DOHH2 (cell line): ENCODE measurements around the gene AJAP1.

Source experiments
- H3F3A ChIP-seq: fragments of 200-600 bp; sonication (generic), shearing (Covaris generic); 2 replicates; pipeline ENCODE4 v1.6.0; 2016; ENCODE audit warnings: antibody characterized with exemption, mild to moderate bottlenecking; ENCODE audit not compliant: control insufficient read depth, insufficient read depth
- H3K27ac ChIP-seq: fragments of 200-600 bp; sonication (generic); 2 replicates; pipeline ENCODE4 v1.5.1; 2014; ENCODE audit warnings: low read depth, mild to moderate bottlenecking, low read length, moderate library complexity
- H3K27me3 ChIP-seq: fragments of 200-600 bp; sonication (generic); 2 replicates; pipeline ENCODE4 v1.6.1; 2014; ENCODE audit warnings: mild to moderate bottlenecking, low read length, mixed read lengths; ENCODE audit not compliant: control insufficient read depth
- H3K36me3 ChIP-seq: fragments of 200-600 bp; sonication (generic); 2 replicates; pipeline ENCODE4 v1.6.1; 2014; ENCODE audit warnings: mild to moderate bottlenecking, low read length, moderate library complexity, mixed read lengths; ENCODE audit not compliant: control insufficient read depth
- H3K4me1 ChIP-seq: fragments of 200-600 bp; sonication (generic); 2 replicates; pipeline ENCODE4 v1.6.1; 2014; ENCODE audit warnings: mild to moderate bottlenecking, low read length, mixed read lengths; ENCODE audit not compliant: control insufficient read depth
- H3K4me2 ChIP-seq: fragments of 200-600 bp; sonication (generic); 2 replicates; pipeline ENCODE4 v1.6.0; 2014; ENCODE audit warnings: mild to moderate bottlenecking, low read length, moderate library complexity
- H3K4me3 ChIP-seq: fragments of 200-600 bp; sonication (generic); 2 replicates; pipeline ENCODE4 v1.5.1; 2014; ENCODE audit warnings: mild to moderate bottlenecking, low read length, mixed read lengths
- H3K79me2 ChIP-seq: fragments of 200-600 bp; sonication (generic); 2 replicates; pipeline ENCODE4 v1.6.1; 2014; ENCODE audit warnings: mild to moderate bottlenecking, low read length, mixed read lengths; ENCODE audit not compliant: control insufficient read depth
- H3K9me2 ChIP-seq: fragments of 200-600 bp; sonication (generic); replicated peaks from 2 replicates; pipeline ENCODE4 v1.6.1; 2014; ENCODE audit warnings: mild to moderate bottlenecking, low read length, mixed read lengths; ENCODE audit not compliant: control insufficient read depth
- H3K9me3 ChIP-seq: fragments of 200-600 bp; sonication (generic); 2 replicates; pipeline ENCODE4 v1.6.1; 2014; ENCODE audit warnings: antibody characterized with exemption, low read length, mixed read lengths; ENCODE audit not compliant: control insufficient read depth, insufficient read depth
- H4K20me1 ChIP-seq: fragments of 200-600 bp; sonication (generic); 2 replicates; pipeline ENCODE4 v1.6.0; 2014; ENCODE audit warnings: low read depth, mild to moderate bottlenecking, antibody characterized with exemption, low read length, moderate library complexity; ENCODE audit not compliant: control insufficient read depth, insufficient read depth
- EZH2phosphoT487 ChIP-seq: fragments of 200-600 bp; sonication (generic); IDR thresholded peaks from 2 replicates; pipeline ENCODE4 v1.6.1; 2017; ENCODE audit warnings: borderline replicate concordance, mild to moderate bottlenecking, antibody characterized with exemption, low read length, moderate library complexity, mixed read lengths
- TF ChIP-seq, protein P1 (sequence below): fragments of 200-600 bp; sonication (generic); IDR thresholded peaks from one replicate; pipeline ENCODE4 v1.5.1; 2014; ENCODE audit warnings: antibody characterized with exemption, mild to moderate bottlenecking, low read depth, low read length; ENCODE audit not compliant: poor library complexity, severe bottlenecking

The AJAP1 gene

DNA sequence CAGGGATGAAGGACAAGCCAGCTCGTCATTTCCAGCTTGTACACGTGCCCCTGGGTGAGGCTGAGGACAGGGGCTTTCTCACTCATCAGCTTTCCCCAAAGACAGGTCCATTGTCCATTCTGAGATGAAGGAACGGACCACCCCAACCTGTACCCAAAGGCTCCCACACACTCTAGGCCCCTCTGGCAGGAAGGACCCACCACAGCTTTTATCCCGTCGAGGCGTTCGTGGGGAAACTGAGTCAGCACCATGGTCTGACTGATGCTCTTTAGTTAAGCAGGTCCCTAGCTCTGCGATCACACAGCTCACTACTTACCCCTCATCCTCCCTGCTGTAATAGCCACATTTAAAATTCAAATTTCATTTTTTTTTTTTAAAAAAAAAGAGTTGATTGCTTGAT, 117.3 kb downstream of the AJAP1 start:
- Histone ChIP-seq H3K9me2 (no peaks in the 10 kb centered on the region), H3K4me1 (no peaks in the 10 kb centered on the region), H4K20me1 (no peaks in the 10 kb centered on the region), H3K36me3 (no peaks in the 10 kb centered on the region), H3K9me3 (no peaks in the 10 kb centered on the region), H3K79me2 (no peaks in the 10 kb centered on the region), H3K4me3 (no peak overlapping the region), H3F3A (no peaks in the 10 kb centered on the region), H3K27me3 (no peaks in the 10 kb centered on the region), H3K27ac (no peak overlapping the region), H3K4me2 (no peak overlapping the region)
- TF ChIP-seq, protein P1, sequence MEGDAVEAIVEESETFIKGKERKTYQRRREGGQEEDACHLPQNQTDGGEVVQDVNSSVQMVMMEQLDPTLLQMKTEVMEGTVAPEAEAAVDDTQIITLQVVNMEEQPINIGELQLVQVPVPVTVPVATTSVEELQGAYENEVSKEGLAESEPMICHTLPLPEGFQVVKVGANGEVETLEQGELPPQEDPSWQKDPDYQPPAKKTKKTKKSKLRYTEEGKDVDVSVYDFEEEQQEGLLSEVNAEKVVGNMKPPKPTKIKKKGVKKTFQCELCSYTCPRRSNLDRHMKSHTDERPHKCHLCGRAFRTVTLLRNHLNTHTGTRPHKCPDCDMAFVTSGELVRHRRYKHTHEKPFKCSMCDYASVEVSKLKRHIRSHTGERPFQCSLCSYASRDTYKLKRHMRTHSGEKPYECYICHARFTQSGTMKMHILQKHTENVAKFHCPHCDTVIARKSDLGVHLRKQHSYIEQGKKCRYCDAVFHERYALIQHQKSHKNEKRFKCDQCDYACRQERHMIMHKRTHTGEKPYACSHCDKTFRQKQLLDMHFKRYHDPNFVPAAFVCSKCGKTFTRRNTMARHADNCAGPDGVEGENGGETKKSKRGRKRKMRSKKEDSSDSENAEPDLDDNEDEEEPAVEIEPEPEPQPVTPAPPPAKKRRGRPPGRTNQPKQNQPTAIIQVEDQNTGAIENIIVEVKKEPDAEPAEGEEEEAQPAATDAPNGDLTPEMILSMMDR = no peak
- TF ChIP-seq EZH2phosphoT487 = no peak

DNA sequence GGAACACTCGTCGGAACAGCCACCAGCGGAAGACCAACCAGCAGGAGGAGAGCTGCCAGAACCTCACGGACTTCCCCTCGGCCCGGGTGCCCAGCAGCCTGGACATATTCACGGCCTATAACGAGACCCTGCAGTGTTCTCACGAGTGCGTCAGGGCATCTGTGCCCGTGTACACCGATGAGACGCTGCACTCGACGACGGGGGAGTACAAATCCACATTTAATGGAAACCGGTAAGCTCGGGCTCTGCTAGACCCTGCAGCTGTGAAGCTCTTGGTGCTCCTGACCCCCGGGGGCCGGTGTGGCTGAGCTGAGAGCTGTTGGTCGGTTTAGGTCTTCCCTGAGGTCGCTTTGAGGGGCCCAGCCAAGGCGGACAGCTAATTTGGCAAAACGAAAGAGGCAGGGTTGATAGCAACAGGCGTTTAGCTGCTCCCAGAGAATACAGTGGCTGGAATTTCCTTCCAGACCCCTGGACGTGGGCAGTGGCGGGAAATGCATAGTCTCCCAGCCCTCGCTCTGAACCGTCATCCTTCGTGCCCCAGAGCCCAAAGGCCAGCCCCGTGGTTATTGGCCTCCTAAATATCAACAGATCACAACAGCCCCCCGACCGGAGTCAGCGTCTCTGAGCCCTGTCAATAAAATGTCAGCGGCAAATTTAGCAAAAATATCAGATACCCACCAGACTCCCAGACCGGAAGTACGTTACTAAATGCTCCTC, 118.0 kb downstream of the AJAP1 start:
- H3K36me3 ChIP-seq = no peaks in the 10 kb centered on the region
- no peak overlapping the region for H3K4me3 ChIP-seq
- no peaks in the 10 kb centered on the region for H3K27me3 ChIP-seq
- H4K20me1 ChIP-seq = no peaks in the 10 kb centered on the region
- H3K27ac ChIP-seq = no peak overlapping the region
- H3K4me1 ChIP-seq = no peaks in the 10 kb centered on the region
- no peaks in the 10 kb centered on the region for H3K9me3 ChIP-seq
- no peaks in the 10 kb centered on the region for H3K79me2 ChIP-seq
- H3F3A ChIP-seq = no peaks in the 10 kb centered on the region
- H3K4me2 ChIP-seq = no peak overlapping the region
- TF ChIP-seq, protein P1 = no peak
- no peak for TF ChIP-seq EZH2phosphoT487
- H3K9me2 ChIP-seq = no peaks in the 10 kb centered on the region

DNA sequence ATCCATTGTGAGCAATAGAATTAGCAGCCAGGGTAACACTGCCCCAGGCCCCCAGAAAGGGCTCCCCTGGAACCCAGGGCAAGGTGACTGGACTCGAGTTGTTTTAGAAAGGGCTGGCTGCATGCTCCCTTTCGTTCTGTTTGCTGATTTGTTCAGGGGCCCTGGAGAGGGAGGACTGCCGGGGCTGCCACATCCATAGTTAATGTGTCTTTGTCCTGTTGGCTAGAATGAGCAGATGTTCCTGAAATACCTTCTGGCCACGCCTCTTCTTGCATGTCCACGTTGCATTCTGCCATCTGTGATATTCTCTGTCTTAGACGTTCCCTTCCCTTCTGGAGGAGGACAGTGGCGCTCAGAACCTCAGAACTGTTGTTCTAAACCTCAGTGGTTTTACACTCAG, 118.8 kb downstream of the AJAP1 start:
- Histone ChIP-seq H3K79me2 (no peaks in the 10 kb centered on the region), H3K9me3 (no peaks in the 10 kb centered on the region), H3K4me1 (no peaks in the 10 kb centered on the region), H3K4me2 (no peak overlapping the region), H3F3A (no peaks in the 10 kb centered on the region), H4K20me1 (no peaks in the 10 kb centered on the region), H3K4me3 (no peak overlapping the region), H3K27me3 (no peaks in the 10 kb centered on the region), H3K27ac (no peak overlapping the region), H3K36me3 (no peaks in the 10 kb centered on the region), H3K9me2 (no peaks in the 10 kb centered on the region)
- TF ChIP-seq, protein P1 = no peak
- TF ChIP-seq EZH2phosphoT487 = no peak
